Measurements from ENCODE around the gene GHRL.
A peak's percentile ranks its signal among the peaks of the same experiment; 100 is the strongest.

The GHRL gene

GRCh38 chr3:10263646-10264363, 28.9 kb downstream of the GHRL start:
- Histone ChIP-seq H2AFZ (ENCODE audit: low read length, unreplicated experiment) (no peak overlapping the region), H3K27ac (ENCODE audit: low read depth, low read length) (no peak overlapping the region), H3K79me2 (ENCODE audit: control insufficient read depth, insufficient read depth, low read length, unreplicated experiment) (peaks cover 64% of the 10 kb centered on the region), H3K27me3 (ENCODE audit: insufficient read depth, low read length) (no peaks in the 10 kb centered on the region), H3K4me3 (ENCODE audit: low read depth, low read length) (no peak overlapping the region), H3K4me1 (ENCODE audit: control insufficient read depth, insufficient read depth, low read length, unreplicated experiment) (peaks cover 16% of the 10 kb centered on the region), H3K36me3 (ENCODE audit: insufficient read depth, low read length) (peaks cover 25% of the 10 kb centered on the region; the same call in 1 of the 2 replicates)

- no peak overlapping the region for H3K4me3 ChIP-seq (ENCODE audit: low read depth, low read length)
- H3K36me3 ChIP-seq (ENCODE audit: insufficient read depth, low read length), result peaks cover 17% of the 10 kb centered on the region; the same call in 1 of the 2 replicates
- H3K27ac ChIP-seq (ENCODE audit: low read depth, low read length), result no peak overlapping the region
- peaks cover 51% of the 10 kb centered on the region for H3K79me2 ChIP-seq (ENCODE audit: control insufficient read depth, insufficient read depth, low read length, unreplicated experiment)
- H3K27me3 ChIP-seq (ENCODE audit: insufficient read depth, low read length), result no peaks in the 10 kb centered on the region
- H3K4me1 ChIP-seq (ENCODE audit: control insufficient read depth, insufficient read depth, low read length, unreplicated experiment), result peaks cover 5% of the 10 kb centered on the region
- no peak overlapping the region for H2AFZ ChIP-seq (ENCODE audit: low read length, unreplicated experiment)
Observed at GRCh38 chr3:10262027-10262426, 30.7 kb downstream of the GHRL start.

DNA sequence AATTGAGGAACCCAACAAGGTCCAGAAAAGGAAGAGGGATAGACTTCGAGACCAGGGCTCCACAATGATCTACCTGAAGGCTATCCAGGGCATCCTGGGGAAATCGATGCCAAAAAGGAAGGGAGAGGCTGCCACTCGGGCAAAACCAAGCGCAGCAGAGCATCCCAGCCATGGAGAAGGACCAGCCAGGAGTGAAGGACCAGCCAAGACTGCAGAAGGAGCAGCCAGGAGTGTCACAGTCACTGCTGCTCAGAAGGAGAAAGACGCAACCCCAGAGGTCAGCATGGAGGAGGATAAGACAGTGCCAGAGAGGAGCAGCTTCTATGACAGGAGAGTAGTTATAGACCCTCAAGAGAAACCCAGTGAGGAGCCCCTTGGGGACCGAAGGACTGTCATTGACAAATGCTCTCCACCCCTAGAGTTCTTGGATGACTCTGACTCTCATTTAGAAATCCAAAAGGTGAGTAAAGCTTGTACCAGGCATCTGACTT, 32.5 kb downstream of the GHRL start:
- Histone ChIP-seq H2AFZ (ENCODE audit: low read length, unreplicated experiment) (no peak overlapping the region), H3K4me3 (ENCODE audit: low read depth, low read length) (no peak overlapping the region), H3K4me1 (ENCODE audit: control insufficient read depth, insufficient read depth, low read length, unreplicated experiment) (peaks cover 5% of the 10 kb centered on the region), H3K27ac (ENCODE audit: low read depth, low read length) (no peak overlapping the region), H3K79me2 (ENCODE audit: control insufficient read depth, insufficient read depth, low read length, unreplicated experiment) (peaks cover 47% of the 10 kb centered on the region), H3K27me3 (ENCODE audit: insufficient read depth, low read length) (no peaks in the 10 kb centered on the region), H3K36me3 (ENCODE audit: insufficient read depth, low read length) (peaks cover 20% of the 10 kb centered on the region; the same call in 1 of the 2 replicates)

DNA sequence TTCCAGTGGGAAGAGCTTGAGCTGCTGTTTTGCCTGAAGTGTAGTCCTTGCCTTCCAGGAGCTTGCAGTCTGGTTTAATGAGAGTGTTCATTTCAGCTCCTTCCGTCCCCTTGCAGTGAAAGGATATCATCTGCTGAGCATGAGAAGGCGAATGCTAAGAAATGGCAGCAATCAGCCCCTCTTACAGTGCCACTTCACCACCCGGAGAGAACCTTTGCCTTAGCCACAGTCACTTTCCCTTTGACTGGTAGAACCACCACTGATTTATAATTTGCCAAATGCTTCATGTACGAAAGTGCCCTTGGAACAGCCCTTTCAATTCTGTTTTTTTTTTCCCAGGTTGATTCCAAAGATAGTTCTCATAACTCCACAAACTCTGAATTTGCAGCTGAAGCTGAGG, 32.9 kb downstream of the GHRL start:
- Histone ChIP-seq H3K79me2 (ENCODE audit: control insufficient read depth, insufficient read depth, low read length, unreplicated experiment) (peaks cover 51% of the 10 kb centered on the region), H3K27ac (ENCODE audit: low read depth, low read length) (no peak overlapping the region), H3K4me1 (ENCODE audit: control insufficient read depth, insufficient read depth, low read length, unreplicated experiment) (peaks cover 5% of the 10 kb centered on the region), H3K27me3 (ENCODE audit: insufficient read depth, low read length) (no peaks in the 10 kb centered on the region), H3K36me3 (ENCODE audit: insufficient read depth, low read length) (peaks cover 20% of the 10 kb centered on the region; the same call in 1 of the 2 replicates), H3K4me3 (ENCODE audit: low read depth, low read length) (no peak overlapping the region), H2AFZ (ENCODE audit: low read length, unreplicated experiment) (no peak overlapping the region)

DNA sequence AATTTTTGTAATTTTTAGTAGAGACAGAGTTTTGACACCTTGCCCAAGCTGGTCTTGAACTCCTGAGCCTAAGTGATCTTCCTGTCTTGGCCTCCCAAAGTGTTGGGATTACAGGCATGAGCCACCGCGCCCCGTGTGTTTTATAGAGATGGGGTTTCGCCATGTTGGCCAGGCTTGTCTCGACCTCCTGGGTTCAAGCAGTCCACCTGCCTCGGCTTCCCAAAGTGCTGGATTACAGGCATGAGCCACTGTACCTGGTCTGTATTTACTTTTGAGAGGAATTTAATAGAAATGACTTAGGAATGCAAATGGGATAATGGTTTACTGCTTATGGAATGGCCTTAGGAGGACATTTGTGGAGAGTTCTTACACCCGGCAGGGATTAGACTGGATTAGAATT, 33.7 kb downstream of the GHRL start:
- H3K4me3 ChIP-seq (ENCODE audit: low read depth, low read length), result no peak overlapping the region
- H3K27ac ChIP-seq (ENCODE audit: low read depth, low read length), result no peak overlapping the region
- H3K36me3 ChIP-seq (ENCODE audit: insufficient read depth, low read length), result peaks cover 28% of the 10 kb centered on the region; the same call in 1 of the 2 replicates
- H3K27me3 ChIP-seq (ENCODE audit: insufficient read depth, low read length), result no peaks in the 10 kb centered on the region
- peaks cover 51% of the 10 kb centered on the region for H3K79me2 ChIP-seq (ENCODE audit: control insufficient read depth, insufficient read depth, low read length, unreplicated experiment)
- H2AFZ ChIP-seq (ENCODE audit: low read length, unreplicated experiment), result no peak overlapping the region
- H3K4me1 ChIP-seq (ENCODE audit: control insufficient read depth, insufficient read depth, low read length, unreplicated experiment), result peaks cover 5% of the 10 kb centered on the region

DNA sequence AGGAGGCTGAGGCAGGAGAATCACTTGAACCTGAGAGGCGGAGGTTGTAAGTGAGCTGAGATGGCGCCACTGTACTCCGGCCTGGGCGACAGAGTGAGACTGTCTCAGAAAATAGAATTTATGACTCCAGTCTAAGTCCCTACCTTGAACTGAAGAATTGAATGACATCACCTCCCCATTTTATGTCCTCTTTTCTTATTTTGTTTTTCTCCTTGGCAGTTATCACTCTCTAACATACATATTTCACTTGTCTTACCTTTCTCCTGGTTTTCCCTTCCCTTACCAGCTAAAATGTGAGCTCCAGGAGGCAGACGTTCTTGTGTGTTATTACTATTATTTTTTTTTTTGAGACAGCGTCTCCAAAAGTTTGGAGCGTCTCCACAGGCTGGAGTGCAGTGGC, 36.9 kb downstream of the GHRL start:
- Histone ChIP-seq H3K79me2 (ENCODE audit: control insufficient read depth, insufficient read depth, low read length, unreplicated experiment) (peaks cover 63% of the 10 kb centered on the region), H3K36me3 (ENCODE audit: insufficient read depth, low read length) (peaks cover 28% of the 10 kb centered on the region), H3K27me3 (ENCODE audit: insufficient read depth, low read length) (no peaks in the 10 kb centered on the region)

GRCh38 chr3:10253731-10254130, 39.0 kb downstream of the GHRL start:
- no peaks in the 10 kb centered on the region for H3K27me3 ChIP-seq (ENCODE audit: insufficient read depth, low read length)
- peaks cover 27% of the 10 kb centered on the region for H3K36me3 ChIP-seq (ENCODE audit: insufficient read depth, low read length)
- peaks cover 70% of the 10 kb centered on the region for H3K79me2 ChIP-seq (ENCODE audit: control insufficient read depth, insufficient read depth, low read length, unreplicated experiment)
- no peak overlapping the region for H2AFZ ChIP-seq (ENCODE audit: low read length, unreplicated experiment)
- no peak overlapping the region for H3K27ac ChIP-seq (ENCODE audit: low read depth, low read length)
- H3K4me1 ChIP-seq (ENCODE audit: control insufficient read depth, insufficient read depth, low read length, unreplicated experiment), result peaks cover 13% of the 10 kb centered on the region
- H3K4me3 ChIP-seq (ENCODE audit: low read depth, low read length), result no peak overlapping the region

More for the DNA sequence above, 36.9 kb downstream of the GHRL start:
- Histone ChIP-seq H3K4me1 (ENCODE audit: control insufficient read depth, insufficient read depth, low read length, unreplicated experiment) (peaks cover 5% of the 10 kb centered on the region), H2AFZ (ENCODE audit: low read length, unreplicated experiment) (no peak overlapping the region), H3K27ac (ENCODE audit: low read depth, low read length) (no peak overlapping the region), H3K4me3 (ENCODE audit: low read depth, low read length) (no peak overlapping the region)

- Histone ChIP-seq H2AFZ (ENCODE audit: low read length, unreplicated experiment) (no peak overlapping the region), H3K36me3 (ENCODE audit: insufficient read depth, low read length) (peaks cover 25% of the 10 kb centered on the region)
Observed at GRCh38 chr3:10251006-10251405, 41.7 kb downstream of the GHRL start.

DNA sequence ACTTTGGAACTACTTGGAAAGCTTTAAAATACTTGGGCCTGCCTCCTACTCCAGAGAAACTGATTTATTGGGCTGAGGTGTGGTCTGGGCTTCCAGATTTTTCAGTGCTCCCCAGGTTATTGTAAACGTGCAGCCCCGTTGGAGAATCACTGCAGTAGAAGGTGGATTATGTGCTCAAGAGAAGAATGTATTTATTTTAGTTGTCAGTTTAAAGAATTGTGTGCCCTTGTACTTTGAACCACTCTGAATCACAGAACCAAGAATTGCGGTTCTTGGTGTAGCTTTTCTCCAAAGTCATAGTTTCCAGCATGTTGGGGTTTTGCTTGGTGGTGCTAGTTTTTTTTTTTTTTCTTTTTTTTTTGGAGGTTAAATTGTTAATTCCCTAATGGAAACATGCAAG, 42.9 kb downstream of the GHRL start:
- Histone ChIP-seq H2AFZ (ENCODE audit: low read length, unreplicated experiment) (no peak overlapping the region), H3K27me3 (ENCODE audit: insufficient read depth, low read length) (no peaks in the 10 kb centered on the region), H3K79me2 (ENCODE audit: control insufficient read depth, insufficient read depth, low read length, unreplicated experiment) (peaks cover 54% of the 10 kb centered on the region), H3K27ac (ENCODE audit: low read depth, low read length) (peak overlapping the region; percentile 13; the same call in 1 of the 2 replicates), H3K4me3 (ENCODE audit: low read depth, low read length) (peak overlapping the region; percentile 85), H3K4me1 (ENCODE audit: control insufficient read depth, insufficient read depth, low read length, unreplicated experiment) (peaks cover 13% of the 10 kb centered on the region), H3K36me3 (ENCODE audit: insufficient read depth, low read length) (peaks cover 33% of the 10 kb centered on the region)

More at GRCh38 chr3:10251006-10251405, 41.7 kb downstream of the GHRL start:
- H3K4me1 ChIP-seq (ENCODE audit: control insufficient read depth, insufficient read depth, low read length, unreplicated experiment), result peaks cover 13% of the 10 kb centered on the region
- H3K27ac ChIP-seq (ENCODE audit: low read depth, low read length), result no peak overlapping the region
- H3K4me3 ChIP-seq (ENCODE audit: low read depth, low read length), result peak overlapping the region; percentile 85
- H3K27me3 ChIP-seq (ENCODE audit: insufficient read depth, low read length), result no peaks in the 10 kb centered on the region
- H3K79me2 ChIP-seq (ENCODE audit: control insufficient read depth, insufficient read depth, low read length, unreplicated experiment), result peaks cover 64% of the 10 kb centered on the region

DNA sequence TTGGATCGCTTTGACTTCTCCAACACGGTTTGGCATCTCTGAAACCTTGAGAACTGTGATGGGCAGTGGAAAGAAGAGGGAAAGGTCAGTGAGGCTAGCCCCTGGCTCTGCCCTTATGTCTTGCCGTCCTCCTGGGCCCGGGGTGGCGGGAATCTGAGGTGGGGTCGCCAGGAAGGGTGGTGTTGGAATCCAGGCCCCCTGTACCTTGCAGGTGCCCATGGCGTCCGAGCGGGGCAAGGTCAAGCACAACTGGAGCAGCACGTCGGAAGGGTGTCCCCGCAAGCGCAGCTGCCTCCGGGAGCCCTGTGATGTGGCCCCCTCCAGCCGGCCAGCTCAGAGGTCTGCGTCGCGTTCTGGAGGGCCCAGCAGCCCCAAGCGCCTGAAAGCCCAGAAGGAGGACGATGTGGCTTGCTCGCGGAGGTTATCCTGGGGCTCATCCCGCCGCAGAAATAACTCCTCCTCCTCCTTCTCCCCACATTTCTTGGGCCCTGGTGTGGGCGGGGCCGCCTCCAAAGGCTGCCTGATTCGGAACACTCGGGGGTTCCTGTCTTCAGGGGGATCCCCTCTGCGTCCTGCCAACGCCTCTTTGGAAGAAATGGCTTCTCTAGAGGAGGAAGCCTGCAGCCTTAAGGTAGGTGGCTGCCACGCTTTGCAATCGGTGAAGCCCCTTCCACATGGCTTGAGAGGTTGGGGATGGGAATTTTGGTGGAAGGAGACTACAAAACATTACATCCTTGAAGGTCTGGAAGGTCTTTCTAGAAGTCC, 43.6 kb downstream of the GHRL start:
- H3K36me3 ChIP-seq (ENCODE audit: insufficient read depth, low read length), result peaks cover 33% of the 10 kb centered on the region
- H3K4me1 ChIP-seq (ENCODE audit: control insufficient read depth, insufficient read depth, low read length, unreplicated experiment), result peaks cover 13% of the 10 kb centered on the region
- peak overlapping the region; percentile 43 for H3K27ac ChIP-seq (ENCODE audit: low read depth, low read length)
- peaks cover 48% of the 10 kb centered on the region for H3K79me2 ChIP-seq (ENCODE audit: control insufficient read depth, insufficient read depth, low read length, unreplicated experiment)
- H3K27me3 ChIP-seq (ENCODE audit: insufficient read depth, low read length), result no peaks in the 10 kb centered on the region
- H3K4me3 ChIP-seq (ENCODE audit: low read depth, low read length), result peak overlapping the region; percentile 85
- peak overlapping the region; percentile 2 for H2AFZ ChIP-seq (ENCODE audit: low read length, unreplicated experiment)
